NCI-H146 (cell line): ENCODE results near the gene CAVIN1.
A peak's percentile ranks its signal among the peaks of the same experiment; 100 is the strongest.
"Not testable (repeated sequence)": the region's sequence is repeated elsewhere in the genome, so short reads cannot be mapped to it uniquely, and the experiment has no call there.

Source experiments
- DNase-seq: peaks from one replicate; lab custom pipeline; 2025; lab: John Stamatoyannopoulos, UW

The CAVIN1 gene, protein sequence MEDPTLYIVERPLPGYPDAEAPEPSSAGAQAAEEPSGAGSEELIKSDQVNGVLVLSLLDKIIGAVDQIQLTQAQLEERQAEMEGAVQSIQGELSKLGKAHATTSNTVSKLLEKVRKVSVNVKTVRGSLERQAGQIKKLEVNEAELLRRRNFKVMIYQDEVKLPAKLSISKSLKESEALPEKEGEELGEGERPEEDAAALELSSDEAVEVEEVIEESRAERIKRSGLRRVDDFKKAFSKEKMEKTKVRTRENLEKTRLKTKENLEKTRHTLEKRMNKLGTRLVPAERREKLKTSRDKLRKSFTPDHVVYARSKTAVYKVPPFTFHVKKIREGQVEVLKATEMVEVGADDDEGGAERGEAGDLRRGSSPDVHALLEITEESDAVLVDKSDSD

GRCh38 chr17:42422958-42423712 lies at the start of gene CAVIN1:
TSS of gene CAVIN1 (minus strand) at chr17:42423256. CDS start at chr17:42423097, 159 bp downstream.
- no peak for DNase-seq

DNA sequence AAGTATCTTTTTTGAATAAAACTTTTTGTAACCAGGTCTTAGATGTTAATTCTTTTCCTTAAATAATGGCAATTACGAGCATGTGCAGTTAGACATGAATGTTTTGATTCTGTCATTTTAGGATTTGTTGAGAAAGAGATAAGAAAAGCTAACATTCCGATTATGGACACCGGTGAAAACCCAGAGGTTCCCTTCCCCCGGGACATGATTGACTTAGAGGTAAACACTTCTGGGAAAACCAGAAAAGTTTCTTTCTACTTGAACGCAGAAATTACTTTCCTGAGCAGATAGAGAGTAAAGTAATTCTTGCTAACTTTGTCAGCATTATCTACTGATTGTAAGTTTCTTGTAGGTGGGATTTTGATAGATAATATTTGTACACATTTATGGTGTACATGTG lies 44.8 kb upstream of the CAVIN1 start:
- no peak for DNase-seq

DNA sequence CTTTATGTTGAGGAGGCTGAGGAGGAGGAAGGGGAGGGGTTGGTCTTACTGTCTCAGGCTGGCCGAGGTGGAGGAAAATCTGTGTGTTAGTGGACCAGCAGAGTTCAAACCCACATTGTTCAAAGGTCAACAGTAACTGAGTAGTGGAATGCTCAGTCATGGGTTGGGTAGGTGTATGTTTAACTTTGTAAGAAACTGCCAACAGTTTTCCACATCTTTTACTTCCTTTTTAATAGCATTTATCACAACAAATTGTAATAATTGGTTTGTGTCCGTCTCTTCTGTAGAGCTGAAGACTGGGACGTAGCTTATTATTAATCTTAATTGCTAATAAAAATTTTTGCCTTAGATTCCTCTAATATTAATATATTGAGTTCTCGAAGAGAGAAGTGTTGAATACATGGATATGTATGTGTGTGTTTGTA lies 40.9 kb upstream of the CAVIN1 start:
- no peak for DNase-seq

GRCh38 chr17:42460371-42460770 lies 37.3 kb upstream of the CAVIN1 start:
- no peak for DNase-seq

GRCh38 chr17:42459801-42460281 lies 36.8 kb upstream of the CAVIN1 start:
- no peak for DNase-seq

DNA sequence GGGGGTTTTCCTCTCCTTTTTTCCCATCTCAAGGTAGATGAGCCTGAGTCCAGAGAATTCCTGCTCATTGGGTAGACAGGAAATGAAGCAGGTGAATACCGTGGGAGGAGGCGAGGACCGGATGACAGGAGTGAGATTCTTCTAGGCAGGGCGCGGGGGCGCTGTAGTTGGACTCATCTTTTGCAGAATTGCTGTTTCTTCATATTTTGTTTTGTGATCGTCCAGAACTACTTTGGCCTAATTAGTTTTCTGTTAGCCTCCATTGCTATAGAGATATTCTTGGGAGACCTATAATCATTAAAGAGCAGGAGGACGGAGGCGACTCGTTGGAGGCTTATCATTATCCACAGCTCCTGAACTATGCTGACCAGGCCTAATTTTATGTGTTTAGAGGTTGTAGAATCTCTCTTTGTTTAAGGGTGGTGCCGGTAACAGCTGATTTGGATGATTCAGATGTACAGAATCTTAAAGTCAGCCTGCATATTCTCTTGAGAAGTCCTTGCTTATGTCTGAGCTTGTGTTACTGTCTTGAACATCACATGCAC lies 36.3 kb upstream of the CAVIN1 start:
- peak; percentile 61 for DNase-seq

- peak; percentile 94 for DNase-seq
Measured at GRCh38 chr17:42458497-42459255, 35.6 kb upstream of the CAVIN1 start, which contains the start of gene ATP6V0A1. TSS of gene ATP6V0A1 (plus strand) at chr17:42458878. CDS start at chr17:42460895, 2,017 bp downstream.

GRCh38 chr17:42457107-42457792 lies 34.2 kb upstream of the CAVIN1 start:
- DNase-seq = no peak

- no peak for DNase-seq
Measured at GRCh38 chr17:42456223-42457106, 33.4 kb upstream of the CAVIN1 start.

DNA sequence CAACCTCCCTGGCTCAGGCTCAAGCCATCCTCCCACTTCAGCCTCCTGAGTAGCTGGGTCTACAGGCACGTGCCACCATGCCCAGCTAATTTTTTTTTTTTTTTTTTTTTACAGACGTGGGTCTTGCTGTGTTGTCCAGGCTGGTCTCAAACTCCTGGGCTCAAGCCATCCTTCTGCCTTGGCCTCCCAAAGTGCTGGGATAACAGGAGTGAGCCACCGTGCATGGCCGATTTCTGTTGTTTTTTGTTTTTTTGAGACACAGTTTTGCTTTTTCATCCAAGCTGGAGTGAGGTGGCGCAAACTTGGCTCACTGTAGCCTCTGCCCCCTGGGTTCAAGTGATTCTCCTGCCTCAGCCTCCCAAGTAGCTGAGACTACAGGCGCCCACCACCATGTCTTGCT lies 31.9 kb upstream of the CAVIN1 start:
- DNase-seq = not testable (repeated sequence)

GRCh38 chr17:42453439-42453838 lies 30.4 kb upstream of the CAVIN1 start:
- DNase-seq = no peak

GRCh38 chr17:42451270-42451669 lies 28.2 kb upstream of the CAVIN1 start:
- DNase-seq = not testable (repeated sequence)

- not testable (repeated sequence) for DNase-seq
Measured at GRCh38 chr17:42449838-42450237, 26.8 kb upstream of the CAVIN1 start.

DNA sequence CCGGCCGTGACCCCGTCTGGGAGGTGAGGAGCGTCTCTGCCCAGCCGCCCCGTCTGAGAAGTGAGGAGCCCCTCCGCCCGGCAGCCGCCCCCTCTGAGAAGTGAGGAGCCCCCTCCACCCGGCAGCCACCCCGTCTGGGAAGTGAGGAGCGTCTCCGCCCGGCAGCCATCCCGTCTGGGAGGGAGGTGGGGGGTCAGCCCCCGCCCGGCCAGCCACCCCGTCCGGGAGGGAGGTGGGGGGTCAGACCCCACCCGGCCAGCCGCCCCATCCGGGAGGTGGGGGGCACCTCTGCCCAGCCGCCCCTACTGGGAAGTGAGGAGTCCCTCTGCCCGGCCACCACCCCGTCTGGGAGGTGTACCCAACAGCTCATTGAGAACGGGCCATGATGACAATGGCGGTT lies 26.1 kb upstream of the CAVIN1 start:
- not testable (repeated sequence) for DNase-seq

GRCh38 chr17:42442196-42442565 lies 19.1 kb upstream of the CAVIN1 start:
- no peak for DNase-seq

- DNase-seq = no peak
Measured at GRCh38 chr17:42441371-42442195, 18.5 kb upstream of the CAVIN1 start.

DNA sequence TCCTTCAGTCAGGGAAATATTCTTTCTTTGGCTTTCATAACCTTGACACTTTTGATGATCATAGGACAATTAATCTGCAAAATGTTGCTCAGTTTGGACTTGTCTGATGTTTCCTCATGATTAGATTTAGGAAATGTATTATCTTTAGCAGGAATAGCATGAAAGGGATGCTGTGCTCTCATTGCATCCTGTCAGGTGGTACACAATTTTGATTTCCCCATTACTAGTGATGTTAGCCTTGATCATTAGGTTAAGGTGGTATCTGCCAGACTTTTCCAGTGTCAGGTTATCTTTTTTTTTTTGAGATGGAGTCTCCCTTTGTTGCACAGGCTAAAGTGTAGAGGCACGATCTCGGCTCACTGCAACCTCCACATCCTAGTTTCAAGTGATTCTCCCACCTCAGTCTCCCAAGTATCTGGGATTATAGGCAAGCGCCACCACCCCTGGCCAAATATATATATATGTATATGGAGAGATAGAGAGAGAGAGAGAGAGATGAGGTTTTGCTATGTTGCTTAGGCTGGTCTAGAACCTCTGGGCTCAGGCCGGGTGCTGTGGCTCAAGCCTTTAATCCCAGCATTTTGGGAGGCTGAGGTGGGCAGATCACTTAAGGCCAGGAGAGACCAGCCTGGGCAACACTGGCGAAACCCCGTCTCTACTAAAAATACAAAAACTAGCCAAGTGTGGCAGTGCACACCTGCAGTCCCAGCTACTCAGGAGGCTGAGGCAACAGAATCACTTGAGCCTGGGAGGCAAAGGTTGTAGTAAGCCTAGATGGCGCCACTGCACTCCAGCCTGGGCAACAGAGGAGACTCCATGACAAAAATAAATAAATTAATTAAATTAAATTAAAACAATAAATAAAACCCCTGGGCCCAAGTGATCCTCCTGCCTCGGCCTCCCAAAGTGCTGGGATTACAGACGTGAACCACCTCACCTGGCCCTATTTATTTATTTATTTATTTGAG lies 15.8 kb upstream of the CAVIN1 start:
- DNase-seq = no peak

DNA sequence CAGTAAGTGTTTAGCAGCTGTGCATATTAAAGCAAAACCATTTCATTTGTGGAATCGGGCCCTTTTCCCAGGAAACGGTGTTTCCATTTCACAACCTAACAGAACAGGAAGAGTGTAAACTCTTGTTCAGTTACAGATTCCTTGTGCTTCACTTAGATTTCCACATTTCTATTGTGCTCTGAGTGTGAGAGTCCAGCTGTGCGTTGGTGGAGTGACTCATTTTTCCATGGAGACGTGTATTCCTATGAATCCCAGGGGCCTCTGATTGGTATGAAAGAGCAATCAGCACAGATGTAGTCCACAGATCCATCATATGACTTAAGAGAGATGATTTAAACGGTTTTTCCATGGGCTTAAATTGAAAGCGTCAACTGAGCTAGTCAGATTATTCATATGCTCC lies 13.3 kb upstream of the CAVIN1 start:
- DNase-seq = no peak
